Endothelial cell of umbilical vein (primary cell): ENCODE measurements around the gene CAPN2. TPM values are rescaled to one million over a fixed set of nuclear protein-coding genes. Genes with fewer than 3 reads are reported as not detected.

Source experiments
- BruUV-seq: library from RNA; stranded (reverse); fragments of 400-500 nt; replicated peaks from 2 replicates; lab custom pipeline; 2021; lab: Mats Ljungman, UMichigan
- CTCF ChIA-PET: fragments of 300-600, 350-600 bp; sonication (Branson Sonifier 250); formaldehyde crosslinking; loops from one replicate; lab custom pipeline; 2021; ENCODE audit warnings: antibody characterized with exemption, inconsistent platforms; lab: Charles Lee
- POLR2A ChIA-PET: fragments of 300-600, 350-600 bp; sonication (Branson Sonifier 250); formaldehyde crosslinking; loops from one replicate; lab custom pipeline; 2021; ENCODE audit warnings: antibody characterized with exemption, inconsistent platforms; lab: Charles Lee
- DNase-seq: peaks from one replicate; pipeline ENCODE4 v3.0.0-alpha.2; 2011; ENCODE audit warnings: low read depth, low spot score
- FAIRE-seq: peaks from 2 replicates; lab custom pipeline; 2011; peaks lifted over from hg19 to GRCh38; lab: Jason Lieb, UNC
- H2AFZ ChIP-seq: 2 replicates; pipeline ENCODE4 v1.6.0; 2012; ENCODE audit warnings: low read depth, low read length, control low read depth, inconsistent platforms
- H3K27ac ChIP-seq: 2 replicates; pipeline ENCODE4 v1.5.1; 2011; ENCODE audit warnings: low read depth, mild to moderate bottlenecking, control low read depth, low read length, moderate library complexity; ENCODE audit not compliant: insufficient read depth
- H3K27me3 ChIP-seq, 2 experiments: 2 replicates each; pipeline versions ENCODE4 v1.6.0 to v1.6.1; 2011; ENCODE audit warnings: low read length in 2 of 2, mixed read lengths in 1 of 2; ENCODE audit not compliant: control insufficient read depth in 2 of 2, insufficient read depth in 2 of 2
- H3K36me3 ChIP-seq, 2 experiments: 2 replicates in 1 of 2; 3 replicates in 1 of 2; pipeline ENCODE4 v1.5.1; 2011; ENCODE audit warnings: low read length in 2 of 2, mild to moderate bottlenecking in 1 of 2, moderate library complexity in 1 of 2; ENCODE audit not compliant: control insufficient read depth in 2 of 2, insufficient read depth in 2 of 2; ENCODE audit errors: extremely low read depth in 1 of 2
- H3K4me1 ChIP-seq: 3 replicates; pipeline ENCODE4 v1.5.1; 2011; ENCODE audit warnings: mild to moderate bottlenecking, low read length; ENCODE audit not compliant: control insufficient read depth, insufficient read depth; ENCODE audit errors: extremely low read depth
- H3K4me2 ChIP-seq: 2 replicates; pipeline ENCODE4 v1.6.1; 2011; ENCODE audit warnings: low read length, control low read depth, mixed read lengths; ENCODE audit not compliant: insufficient read depth
- H3K4me3 ChIP-seq, 3 experiments: fragments of 200-600 bp in 1 of 3; sonication (generic), shearing (Covaris generic) in 1 of 3; replicated peaks in 1 of 3; 2 replicates each; pipeline ENCODE4 v1.5.1; 2011 to 2016; ENCODE audit warnings: control low read depth in 3 of 3, low read length in 3 of 3, mild to moderate bottlenecking in 2 of 3, inconsistent platforms in 1 of 3, low read depth in 1 of 3, moderate library complexity in 1 of 3; ENCODE audit not compliant: insufficient read depth in 1 of 3
- H3K79me2 ChIP-seq: 2 replicates; pipeline ENCODE4 v1.6.0; 2012; ENCODE audit warnings: low read length, inconsistent platforms; ENCODE audit not compliant: control insufficient read depth, insufficient read depth
- H3K9ac ChIP-seq: replicated peaks from 2 replicates; pipeline ENCODE3; 2011; ENCODE audit warnings: low read length, control low read depth; ENCODE audit not compliant: insufficient read depth; ENCODE audit errors: extremely low read depth
- H3K9me1 ChIP-seq: replicated peaks from 3 replicates; pipeline ENCODE4 v1.6.0; 2011; ENCODE audit warnings: mild to moderate bottlenecking, low read length; ENCODE audit not compliant: control insufficient read depth, insufficient read depth; ENCODE audit errors: extremely low read depth
- H3K9me3 ChIP-seq: replicated peaks from 2 replicates; pipeline ENCODE4 v1.5.1; 2012; ENCODE audit warnings: low read length, inconsistent platforms; ENCODE audit not compliant: control insufficient read depth, insufficient read depth
- H4K20me1 ChIP-seq: replicated peaks from 2 replicates; pipeline ENCODE3; 2011; ENCODE audit warnings: mild to moderate bottlenecking, low read length; ENCODE audit not compliant: control insufficient read depth, insufficient read depth; ENCODE audit errors: extremely low read depth
- CTCF ChIP-seq, 2 donors: IDR thresholded peaks; 1 replicate in 1 of 2; 2 replicates in 1 of 2; pipeline ENCODE4 v1.5.1; 2011; ENCODE audit warnings: low read length in 2 of 2, mild to moderate bottlenecking in 2 of 2, moderate library complexity in 2 of 2, control low read depth in 1 of 2, inconsistent platforms in 1 of 2, low read depth in 1 of 2; ENCODE audit not compliant: insufficient read depth in 1 of 2; ENCODE audit errors: extremely low read depth in 1 of 2
- EZH2 ChIP-seq: IDR thresholded peaks from 2 replicates; pipeline ENCODE4 v1.6.1; 2012; ENCODE audit warnings: borderline replicate concordance, low read depth, mild to moderate bottlenecking, moderate library complexity, low read length, inconsistent platforms; ENCODE audit not compliant: severe bottlenecking
- JUN ChIP-seq: IDR thresholded peaks from 2 replicates; pipeline ENCODE4 v1.6.1; 2011; ENCODE audit warnings: borderline replicate concordance, low read depth; ENCODE audit not compliant: insufficient read length, insufficient read depth
- MAX ChIP-seq: IDR thresholded peaks from 2 replicates; pipeline ENCODE4 v1.6.1; 2011; ENCODE audit not compliant: insufficient read depth, insufficient read length
- MYC ChIP-seq: IDR thresholded peaks from one replicate; pipeline ENCODE4 v1.6.1; 2011; ENCODE audit warnings: mild to moderate bottlenecking, low read depth, low read length
- POLR2A ChIP-seq: IDR thresholded peaks from 2 replicates; pipeline ENCODE4 v1.6.1; 2012; ENCODE audit warnings: low read depth, mild to moderate bottlenecking, control low read depth, low read length
- POLR2AphosphoS5 ChIP-seq: IDR thresholded peaks from 2 replicates; pipeline ENCODE4 v1.6.1; 2012; ENCODE audit warnings: low read depth, mild to moderate bottlenecking, control low read depth, low read length, moderate library complexity; ENCODE audit not compliant: insufficient read depth
- dilution Hi-C: fragments of 300-500 bp; cut with MboI; formaldehyde crosslinking; loops from one replicate; pipeline ENCODE4 v1.15.0; 2019; ENCODE audit warnings: low sequenced_read_pairs; ENCODE audit not compliant: extremely low pct_ligation_motif_present
- intact Hi-C: fragments of 100-400 bp; cut with micrococcal nuclease; formaldehyde crosslinking; loops from one replicate; pipeline ENCODE4 v1.10.0; 2022
- polyA plus RNA-seq, 4 experiments: library from polyadenylated mRNA; depleted of rRNA in 3 of 4; stranded (reverse) in 3 of 4; unstranded in 1 of 4; fragments of >200 nt; gene quantifications; 2 replicates each; pipeline versions ENCODE4 v1.2.1 to v1.2.3, GENCODE V29; 2011 to 2012; ENCODE audit warnings: missing spikeins in 1 of 4
- total RNA-seq: library from RNA; stranded (reverse); gene quantifications from 2 replicates; pipeline ENCODE4 v1.2.3, GENCODE V29; 2021

Gene CAPN2
- total and polyA plus RNA-seq, 2 donors (not counting 3 experiments of a cell fraction or from before 2014, with no cell fraction given): 110 to 420 TPM

- Histone ChIP-seq H3K9ac (no peak overlapping the region), H3K27ac (no peak overlapping the region), H3K36me3 (peaks cover 9 to 15% of the 10 kb centered on the region in 2 experiments), H4K20me1 (no peaks in the 10 kb centered on the region), H3K9me1 (no peaks in the 10 kb centered on the region), H2AFZ (no peak overlapping the region), H3K4me2 (no peak overlapping the region), H3K79me2 (no peaks in the 10 kb centered on the region), H3K4me3 (no peak overlapping the region), H3K27me3 (no peaks in the 10 kb centered on the region), H3K4me1 (no peaks in the 10 kb centered on the region), H3K9me3 (no peaks in the 10 kb centered on the region)
- FAIRE-seq (no peak), DNase-seq (no peak)
- TF ChIP-seq MYC: no peak
- TF ChIP-seq EZH2: no peak
- no peak for TF ChIP-seq MAX
- no peak for TF ChIP-seq POLR2A
- no peak for TF ChIP-seq CTCF (IDR thresholded peaks at IDR 0.05; ENCODE audit: extremely low read depth in 1 of 2, insufficient read depth in 1 of 2, low read depth in 1 of 2, low read length in 2 of 2)
- TF ChIP-seq POLR2AphosphoS5: no peak
- TF ChIP-seq JUN: no peak
- CTCF ChIA-PET: no interaction called here
- dilution Hi-C loops: no loop called here
- no TSS peak for BruUV-seq
- intact Hi-C loops: no loop called here
- POLR2A ChIA-PET: no interaction called here
Observed at GRCh38 chr1:223794136-223794880, 82.0 kb downstream of the CAPN2 start.
